ENCODE results near the gene ITGA2.

- no peak for TF ChIP-seq CTCF (IDR thresholded peaks at IDR 0.05 in 4 of 5, conservative IDR thresholded peaks at IDR 0.05 in 1 of 5)
- TF ChIP-seq POLR2A (IDR thresholded peaks at IDR 0.05) = no peak
Observed at GRCh38 chr5:52996979-52997378, 7.8 kb downstream of the ITGA2 start.
